Ishikawa (cell line): ENCODE data around the gene IMMP2L.

Experiments used
- CEBPB ChIP-seq: IDR thresholded peaks from 2 replicates; pipeline ENCODE4 v1.6.1; 2012
- CREB1 ChIP-seq: IDR thresholded peaks from 2 replicates; pipeline ENCODE4 v1.6.1; 2012; ENCODE audit warnings: low read depth
- EGR1 ChIP-seq: IDR thresholded peaks from 2 replicates; pipeline ENCODE4 v1.6.1; 2012
- EP300 ChIP-seq: IDR thresholded peaks from 2 replicates; pipeline ENCODE4 v1.6.1; 2012; ENCODE audit warnings: borderline replicate concordance
- FOXM1 ChIP-seq: IDR thresholded peaks from 2 replicates; pipeline ENCODE4 v1.6.1; 2012; ENCODE audit warnings: low read depth, borderline replicate concordance
- MAX ChIP-seq: IDR thresholded peaks from 2 replicates; pipeline ENCODE4 v1.6.1; 2012
- NFIC ChIP-seq: IDR thresholded peaks from 2 replicates; pipeline ENCODE4 v1.6.1; 2012
- RAD21 ChIP-seq: IDR thresholded peaks from 2 replicates; pipeline ENCODE4 v1.6.1; 2012; ENCODE audit warnings: low read depth
- REST ChIP-seq: IDR thresholded peaks from 2 replicates; pipeline ENCODE4 v1.6.1; 2012; ENCODE audit warnings: low read depth, mild to moderate bottlenecking
- TAF1 ChIP-seq: IDR thresholded peaks from 2 replicates; pipeline ENCODE4 v1.6.1; 2012; ENCODE audit warnings: low read depth, mild to moderate bottlenecking
- TCF12 ChIP-seq: IDR thresholded peaks from 2 replicates; pipeline ENCODE4 v1.6.1; 2012; ENCODE audit warnings: low read depth
- TEAD4 ChIP-seq: IDR thresholded peaks from 2 replicates; pipeline ENCODE4 v1.6.1; 2012
- USF1 ChIP-seq: IDR thresholded peaks from 2 replicates; pipeline ENCODE4 v1.6.1; 2012
- YY1 ChIP-seq: IDR thresholded peaks from 2 replicates; pipeline ENCODE4 v1.6.1; 2012; ENCODE audit warnings: low read depth
- ZBTB7A ChIP-seq: IDR thresholded peaks from 2 replicates; pipeline ENCODE4 v1.6.1; 2012; ENCODE audit warnings: low read depth

The IMMP2L gene

GRCh38 chr7:111081546-111082267 is 480.6 kb downstream of the IMMP2L start:
- no peak for TF ChIP-seq MAX
- TF ChIP-seq TCF12 = no peak
- TF ChIP-seq USF1 = no peak
- no peak for TF ChIP-seq REST
- no peak for TF ChIP-seq NFIC
- TF ChIP-seq EGR1 = no peak
- TF ChIP-seq FOXM1 = no peak
- no peak for TF ChIP-seq EP300

GRCh38 chr7:111080495-111081105 is 481.7 kb downstream of the IMMP2L start:
- no peak for TF ChIP-seq ZBTB7A

GRCh38 chr7:111077001-111077400 is 485.3 kb downstream of the IMMP2L start:
- TF ChIP-seq FOXM1 (no peak), CEBPB (no peak), ZBTB7A (no peak), NFIC (no peak), TCF12 (no peak), EP300 (no peak), EGR1 (no peak), REST (no peak), USF1 (no peak), YY1 (no peak), TEAD4 (no peak), RAD21 (no peak), CREB1 (no peak), TAF1 (no peak)

- no peak for TF ChIP-seq MAX
- no peak for TF ChIP-seq CEBPB
- TF ChIP-seq TAF1 = no peak
- no peak for TF ChIP-seq YY1
- no peak for TF ChIP-seq ZBTB7A
- no peak for TF ChIP-seq NFIC
- no peak for TF ChIP-seq EP300
- no peak for TF ChIP-seq REST
- no peak for TF ChIP-seq RAD21
- TF ChIP-seq EGR1 = no peak
- no peak for TF ChIP-seq USF1
- no peak for TF ChIP-seq CREB1
- no peak for TF ChIP-seq TEAD4
- TF ChIP-seq TCF12 = no peak
- no peak for TF ChIP-seq FOXM1
Measured at GRCh38 chr7:111076205-111076604, 486.1 kb downstream of the IMMP2L start.
